Endothelial cell of umbilical vein (primary cell): ENCODE data around the gene ADAMTSL5. TPM values are rescaled to one million over a fixed set of nuclear protein-coding genes. Genes with fewer than 3 reads are reported as not detected.

Source experiments
- BruUV-seq: library from RNA; stranded (reverse); fragments of 400-500 nt; replicated peaks from 2 replicates; lab custom pipeline; 2021; lab: Mats Ljungman, UMichigan
- CTCF ChIA-PET: fragments of 300-600, 350-600 bp; sonication (Branson Sonifier 250); formaldehyde crosslinking; loops from one replicate; lab custom pipeline; 2021; ENCODE audit warnings: antibody characterized with exemption, inconsistent platforms; lab: Charles Lee
- POLR2A ChIA-PET: fragments of 300-600, 350-600 bp; sonication (Branson Sonifier 250); formaldehyde crosslinking; loops from one replicate; lab custom pipeline; 2021; ENCODE audit warnings: antibody characterized with exemption, inconsistent platforms; lab: Charles Lee
- DNase-seq: peaks from one replicate; pipeline ENCODE4 v3.0.0-alpha.2; 2011; ENCODE audit warnings: low read depth, low spot score
- FAIRE-seq: peaks from 2 replicates; lab custom pipeline; 2011; peaks lifted over from hg19 to GRCh38; lab: Jason Lieb, UNC
- H2AFZ ChIP-seq: 2 replicates; pipeline ENCODE4 v1.6.0; 2012; ENCODE audit warnings: low read depth, low read length, control low read depth, inconsistent platforms
- H3K27ac ChIP-seq: 2 replicates; pipeline ENCODE4 v1.5.1; 2011; ENCODE audit warnings: low read depth, mild to moderate bottlenecking, control low read depth, low read length, moderate library complexity; ENCODE audit not compliant: insufficient read depth
- H3K27me3 ChIP-seq, 2 experiments: 2 replicates each; pipeline versions ENCODE4 v1.6.0 to v1.6.1; 2011; ENCODE audit warnings: low read length in 2 of 2, mixed read lengths in 1 of 2; ENCODE audit not compliant: control insufficient read depth in 2 of 2, insufficient read depth in 2 of 2
- H3K36me3 ChIP-seq, 2 experiments: 2 replicates in 1 of 2; 3 replicates in 1 of 2; pipeline ENCODE4 v1.5.1; 2011; ENCODE audit warnings: low read length in 2 of 2, mild to moderate bottlenecking in 1 of 2, moderate library complexity in 1 of 2; ENCODE audit not compliant: control insufficient read depth in 2 of 2, insufficient read depth in 2 of 2; ENCODE audit errors: extremely low read depth in 1 of 2
- H3K4me1 ChIP-seq: 3 replicates; pipeline ENCODE4 v1.5.1; 2011; ENCODE audit warnings: mild to moderate bottlenecking, low read length; ENCODE audit not compliant: control insufficient read depth, insufficient read depth; ENCODE audit errors: extremely low read depth
- H3K4me2 ChIP-seq: 2 replicates; pipeline ENCODE4 v1.6.1; 2011; ENCODE audit warnings: low read length, control low read depth, mixed read lengths; ENCODE audit not compliant: insufficient read depth
- H3K4me3 ChIP-seq, 3 experiments: fragments of 200-600 bp in 1 of 3; sonication (generic), shearing (Covaris generic) in 1 of 3; replicated peaks in 1 of 3; 2 replicates each; pipeline ENCODE4 v1.5.1; 2011 to 2016; ENCODE audit warnings: control low read depth in 3 of 3, low read length in 3 of 3, mild to moderate bottlenecking in 2 of 3, inconsistent platforms in 1 of 3, low read depth in 1 of 3, moderate library complexity in 1 of 3; ENCODE audit not compliant: insufficient read depth in 1 of 3
- H3K79me2 ChIP-seq: 2 replicates; pipeline ENCODE4 v1.6.0; 2012; ENCODE audit warnings: low read length, inconsistent platforms; ENCODE audit not compliant: control insufficient read depth, insufficient read depth
- H3K9ac ChIP-seq: replicated peaks from 2 replicates; pipeline ENCODE3; 2011; ENCODE audit warnings: low read length, control low read depth; ENCODE audit not compliant: insufficient read depth; ENCODE audit errors: extremely low read depth
- H3K9me1 ChIP-seq: replicated peaks from 3 replicates; pipeline ENCODE4 v1.6.0; 2011; ENCODE audit warnings: mild to moderate bottlenecking, low read length; ENCODE audit not compliant: control insufficient read depth, insufficient read depth; ENCODE audit errors: extremely low read depth
- H3K9me3 ChIP-seq: replicated peaks from 2 replicates; pipeline ENCODE4 v1.5.1; 2012; ENCODE audit warnings: low read length, inconsistent platforms; ENCODE audit not compliant: control insufficient read depth, insufficient read depth
- H4K20me1 ChIP-seq: replicated peaks from 2 replicates; pipeline ENCODE3; 2011; ENCODE audit warnings: mild to moderate bottlenecking, low read length; ENCODE audit not compliant: control insufficient read depth, insufficient read depth; ENCODE audit errors: extremely low read depth
- EZH2 ChIP-seq: IDR thresholded peaks from 2 replicates; pipeline ENCODE4 v1.6.1; 2012; ENCODE audit warnings: borderline replicate concordance, low read depth, mild to moderate bottlenecking, moderate library complexity, low read length, inconsistent platforms; ENCODE audit not compliant: severe bottlenecking
- FOS ChIP-seq: IDR thresholded peaks from 2 replicates; pipeline ENCODE4 v1.6.1; 2011; ENCODE audit warnings: mild to moderate bottlenecking, low read length, moderate library complexity, borderline replicate concordance; ENCODE audit not compliant: insufficient read depth
- GATA2 ChIP-seq: IDR thresholded peaks from 2 replicates; pipeline ENCODE4 v1.7.0; 2011; ENCODE audit warnings: low read depth, mild to moderate bottlenecking, moderate library complexity, mixed read lengths, low read length; ENCODE audit not compliant: insufficient read length, insufficient read depth
- JUN ChIP-seq: IDR thresholded peaks from 2 replicates; pipeline ENCODE4 v1.6.1; 2011; ENCODE audit warnings: borderline replicate concordance, low read depth; ENCODE audit not compliant: insufficient read length, insufficient read depth
- MYC ChIP-seq: IDR thresholded peaks from one replicate; pipeline ENCODE4 v1.6.1; 2011; ENCODE audit warnings: mild to moderate bottlenecking, low read depth, low read length
- POLR2A ChIP-seq: IDR thresholded peaks from 2 replicates; pipeline ENCODE4 v1.6.1; 2012; ENCODE audit warnings: low read depth, mild to moderate bottlenecking, control low read depth, low read length
- POLR2AphosphoS5 ChIP-seq: IDR thresholded peaks from 2 replicates; pipeline ENCODE4 v1.6.1; 2012; ENCODE audit warnings: low read depth, mild to moderate bottlenecking, control low read depth, low read length, moderate library complexity; ENCODE audit not compliant: insufficient read depth
- dilution Hi-C: fragments of 300-500 bp; cut with MboI; formaldehyde crosslinking; loops from one replicate; pipeline ENCODE4 v1.15.0; 2019; ENCODE audit warnings: low sequenced_read_pairs; ENCODE audit not compliant: extremely low pct_ligation_motif_present
- intact Hi-C: fragments of 100-400 bp; cut with micrococcal nuclease; formaldehyde crosslinking; loops from one replicate; pipeline ENCODE4 v1.10.0; 2022
- polyA plus RNA-seq, 4 experiments: library from polyadenylated mRNA; depleted of rRNA in 3 of 4; stranded (reverse) in 3 of 4; unstranded in 1 of 4; fragments of >200 nt; gene quantifications; 2 replicates each; pipeline versions ENCODE4 v1.2.1 to v1.2.3, GENCODE V29; 2011 to 2012; ENCODE audit warnings: missing spikeins in 1 of 4
- total RNA-seq: library from RNA; stranded (reverse); gene quantifications from 2 replicates; pipeline ENCODE4 v1.2.3, GENCODE V29; 2021
- TF ChIP-seq, protein P1 (sequence below), 2 donors: IDR thresholded peaks; 1 replicate in 1 of 2; 2 replicates in 1 of 2; pipeline ENCODE4 v1.5.1; 2011; ENCODE audit warnings: low read length in 2 of 2, mild to moderate bottlenecking in 2 of 2, moderate library complexity in 2 of 2, control low read depth in 1 of 2, inconsistent platforms in 1 of 2, low read depth in 1 of 2; ENCODE audit not compliant: insufficient read depth in 1 of 2; ENCODE audit errors: extremely low read depth in 1 of 2
- TF ChIP-seq, protein P2 (sequence below): IDR thresholded peaks from 2 replicates; pipeline ENCODE4 v1.6.1; 2011; ENCODE audit not compliant: insufficient read depth, insufficient read length

Gene ADAMTSL5
- total and polyA plus RNA-seq, 2 donors (not counting 3 experiments of a cell fraction or from before 2014, with no cell fraction given): 0.07 TPM; not detected in 1

DNA sequence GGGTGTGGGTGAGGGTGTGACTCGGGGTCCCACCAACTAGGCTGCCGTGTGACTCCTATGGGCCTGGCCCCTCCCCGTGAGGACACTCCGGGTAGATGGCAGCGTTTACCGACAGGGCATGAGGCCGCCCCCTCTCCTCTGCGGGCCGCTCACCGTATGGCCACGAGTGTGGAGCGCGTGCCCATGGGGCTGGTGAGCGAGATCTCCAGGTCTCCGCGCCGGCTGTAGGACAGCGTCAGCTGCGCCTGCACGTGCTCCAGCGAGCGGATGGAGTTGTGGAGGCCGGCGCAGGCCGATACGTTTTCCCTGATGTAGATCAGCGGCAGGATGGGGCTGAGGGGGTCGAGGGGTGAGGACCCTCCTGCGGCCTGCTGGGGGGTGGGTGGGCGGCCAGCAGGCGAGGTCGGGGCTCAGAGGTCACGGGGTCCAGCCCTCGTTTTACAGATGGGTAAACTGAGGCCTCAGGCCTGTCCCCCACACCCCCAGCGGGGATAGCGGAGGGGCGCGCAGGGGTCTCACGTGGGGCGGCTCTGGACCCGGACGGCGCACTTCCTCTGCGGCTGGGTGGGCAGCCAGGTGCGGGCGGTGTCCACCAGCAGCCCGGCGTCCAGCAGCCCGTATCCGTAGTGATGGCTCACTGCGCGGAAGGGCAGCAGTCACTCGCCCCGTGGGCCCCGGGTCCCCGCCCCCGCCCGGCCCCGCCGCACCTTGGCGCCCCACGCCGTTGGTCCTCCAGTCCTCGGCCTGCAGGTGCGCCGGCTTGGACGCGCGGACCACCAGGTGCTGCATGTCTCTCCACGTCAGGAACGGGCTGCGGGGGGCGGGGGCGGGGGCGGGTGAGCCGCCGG is 29.5 kb downstream of the ADAMTSL5 start:
- FAIRE-seq: no peak
- dilution Hi-C loops: no loop called here
- CTCF ChIA-PET: no interaction called here

More for the DNA sequence above, 29.5 kb downstream of the ADAMTSL5 start:
- no peak overlapping the region for H3K4me3 ChIP-seq
- H2AFZ ChIP-seq: no peak overlapping the region
- H4K20me1 ChIP-seq: no peaks in the 10 kb centered on the region
- no peaks in the 10 kb centered on the region for H3K4me1 ChIP-seq
- H3K79me2 ChIP-seq: peaks cover 4% of the 10 kb centered on the region
- TF ChIP-seq FOS: no peak
- no peak for TF ChIP-seq MYC
- TF ChIP-seq, protein P1, sequence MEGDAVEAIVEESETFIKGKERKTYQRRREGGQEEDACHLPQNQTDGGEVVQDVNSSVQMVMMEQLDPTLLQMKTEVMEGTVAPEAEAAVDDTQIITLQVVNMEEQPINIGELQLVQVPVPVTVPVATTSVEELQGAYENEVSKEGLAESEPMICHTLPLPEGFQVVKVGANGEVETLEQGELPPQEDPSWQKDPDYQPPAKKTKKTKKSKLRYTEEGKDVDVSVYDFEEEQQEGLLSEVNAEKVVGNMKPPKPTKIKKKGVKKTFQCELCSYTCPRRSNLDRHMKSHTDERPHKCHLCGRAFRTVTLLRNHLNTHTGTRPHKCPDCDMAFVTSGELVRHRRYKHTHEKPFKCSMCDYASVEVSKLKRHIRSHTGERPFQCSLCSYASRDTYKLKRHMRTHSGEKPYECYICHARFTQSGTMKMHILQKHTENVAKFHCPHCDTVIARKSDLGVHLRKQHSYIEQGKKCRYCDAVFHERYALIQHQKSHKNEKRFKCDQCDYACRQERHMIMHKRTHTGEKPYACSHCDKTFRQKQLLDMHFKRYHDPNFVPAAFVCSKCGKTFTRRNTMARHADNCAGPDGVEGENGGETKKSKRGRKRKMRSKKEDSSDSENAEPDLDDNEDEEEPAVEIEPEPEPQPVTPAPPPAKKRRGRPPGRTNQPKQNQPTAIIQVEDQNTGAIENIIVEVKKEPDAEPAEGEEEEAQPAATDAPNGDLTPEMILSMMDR (IDR thresholded peaks at IDR 0.05; ENCODE audit: extremely low read depth in 1 of 2, insufficient read depth in 1 of 2, low read depth in 1 of 2, low read length in 2 of 2): no peak
- no peak for TF ChIP-seq POLR2AphosphoS5
- no peak for TF ChIP-seq GATA2
- TF ChIP-seq POLR2A: no peak
- TF ChIP-seq, protein P2, sequence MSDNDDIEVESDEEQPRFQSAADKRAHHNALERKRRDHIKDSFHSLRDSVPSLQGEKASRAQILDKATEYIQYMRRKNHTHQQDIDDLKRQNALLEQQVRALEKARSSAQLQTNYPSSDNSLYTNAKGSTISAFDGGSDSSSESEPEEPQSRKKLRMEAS: no peak
- TF ChIP-seq JUN: no peak
- TF ChIP-seq EZH2: no peak
- H3K9me1 ChIP-seq: no peaks in the 10 kb centered on the region
- no peak overlapping the region for H3K9ac ChIP-seq
- no TSS peak for BruUV-seq
- POLR2A ChIA-PET: no interaction called here
- no peak overlapping the region for H3K27ac ChIP-seq
- intact Hi-C loops: no loop called here
- no peaks in the 10 kb centered on the region for H3K9me3 ChIP-seq
- no peak for DNase-seq
- H3K27me3 ChIP-seq: no peaks in the 10 kb centered on the region
- no peaks in the 10 kb centered on the region for H3K36me3 ChIP-seq
- no peak overlapping the region for H3K4me2 ChIP-seq
